GM21576 (cell line): ENCODE measurements around the gene TWIST2.

Experiments used
- ATAC-seq: cut with Tn5 transposase; IDR thresholded peaks from one replicate; pipeline ENCODE4 v1.9.1; 2021; ENCODE audit warnings: mild to moderate bottlenecking, moderate library complexity; ENCODE audit not compliant: unreplicated experiment

The TWIST2 gene

GRCh38 chr2:238835726-238836301, 12.1 kb upstream of the TWIST2 start:
- ATAC-seq, result no peak

GRCh38 chr2:238838786-238839327, 9.0 kb upstream of the TWIST2 start:
- no peak for ATAC-seq

- ATAC-seq, result no peak
Measured at GRCh38 chr2:238839428-238839827, 8.5 kb upstream of the TWIST2 start.

GRCh38 chr2:238841542-238842164, 6.2 kb upstream of the TWIST2 start:
- no peak for ATAC-seq

GRCh38 chr2:238843476-238843875, 4.4 kb upstream of the TWIST2 start:
- no peak for ATAC-seq

GRCh38 chr2:238845583-238846377, 2.1 kb upstream of the TWIST2 start:
- no peak for ATAC-seq

- ATAC-seq, result no peak
Measured at GRCh38 chr2:238846378-238846627, 1.6 kb upstream of the TWIST2 start.

- no peak for ATAC-seq
Measured at GRCh38 chr2:238846628-238847418, 1.1 kb upstream of the TWIST2 start.

- no peak for ATAC-seq
Measured at GRCh38 chr2:238847419-238847801, 475 bp upstream of the TWIST2 start.

GRCh38 chr2:238848691-238848975, 748 bp downstream of the TWIST2 start:
- ATAC-seq, result no peak

- no peak for ATAC-seq
Measured at GRCh38 chr2:238848976-238849853, 1.3 kb downstream of the TWIST2 start.

- ATAC-seq, result no peak
Measured at GRCh38 chr2:238850091-238850490, 2.2 kb downstream of the TWIST2 start.

GRCh38 chr2:238851026-238851425, 3.1 kb downstream of the TWIST2 start:
- ATAC-seq, result no peak

- no peak for ATAC-seq
Measured at GRCh38 chr2:238851761-238852160, 3.9 kb downstream of the TWIST2 start.

- ATAC-seq, result no peak
Measured at GRCh38 chr2:238852206-238852869, 4.5 kb downstream of the TWIST2 start.

GRCh38 chr2:238853218-238853617, 5.3 kb downstream of the TWIST2 start:
- no peak for ATAC-seq

GRCh38 chr2:238853721-238854120, 5.8 kb downstream of the TWIST2 start:
- no peak for ATAC-seq

- no peak for ATAC-seq
Measured at GRCh38 chr2:238854246-238854645, 6.4 kb downstream of the TWIST2 start.

GRCh38 chr2:238854699-238855229, 6.9 kb downstream of the TWIST2 start:
- ATAC-seq, result no peak

GRCh38 chr2:238855299-238855698, 7.4 kb downstream of the TWIST2 start:
- no peak for ATAC-seq
